SK-N-SH treated with all-trans-retinoic acid at 6 μM for 48 hours (cell line): ENCODE data around the gene CEND1.

ENCODE experiments used
- BACH2 ChIP-seq: fragments of 250-450 bp; sonication (Bioruptor Pico); IDR thresholded peaks from 2 replicates; pipeline ENCODE4 v1.9.0; 2021; ENCODE audit warnings: mild to moderate bottlenecking, borderline replicate concordance
- CREB5 ChIP-seq: fragments of 250-450 bp; sonication (Bioruptor Pico); IDR thresholded peaks from 2 replicates; pipeline ENCODE4 v1.5.1; 2020; ENCODE audit warnings: low read depth, mild to moderate bottlenecking, moderate library complexity
- ISL1 ChIP-seq: fragments of 250-450 bp; sonication (Bioruptor Pico); IDR thresholded peaks from 2 replicates; pipeline ENCODE4 v2.1.2; 2022; ENCODE audit warnings: mild to moderate bottlenecking, moderate library complexity
- PATZ1 ChIP-seq: fragments of 250-450 bp; sonication (Bioruptor Pico); IDR thresholded peaks from 2 replicates; pipeline ENCODE4 v1.8.0; 2020; ENCODE audit warnings: mild to moderate bottlenecking, moderate library complexity, borderline replicate concordance
- POU6F1 ChIP-seq: fragments of 250-450 bp; sonication (Bioruptor Pico); IDR thresholded peaks from 2 replicates; pipeline ENCODE4 v1.8.0; 2021; ENCODE audit warnings: low read depth, mild to moderate bottlenecking, moderate library complexity, borderline replicate concordance
- TCF4 ChIP-seq: fragments of 250-450 bp; sonication (Bioruptor Pico); IDR thresholded peaks from 2 replicates; pipeline ENCODE4 v1.8.0; 2021; ENCODE audit warnings: mild to moderate bottlenecking, moderate library complexity, borderline replicate concordance
- ZNF70 ChIP-seq: fragments of 450-650 bp; formaldehyde crosslinking; IDR thresholded peaks from 2 replicates; pipeline ENCODE4 v1.5.0; 2020; ENCODE audit warnings: mild to moderate bottlenecking, moderate library complexity

- TF ChIP-seq CREB5 (CRISPR knock-in tag) = no peak
- TF ChIP-seq BACH2 (CRISPR knock-in tag) = no peak
- TF ChIP-seq POU6F1 (CRISPR knock-in tag) = no peak
- no peak for TF ChIP-seq ZNF70 (CRISPR knock-in tag)
- TF ChIP-seq ISL1 = no peak
- TF ChIP-seq PATZ1 (CRISPR knock-in tag) = no peak
- TF ChIP-seq TCF4 (CRISPR knock-in tag) = no peak
Observed at GRCh38 chr11:838441-839279, 48.8 kb upstream of the CEND1 start.
